ENCODE measurements around the gene RFX3. TPM values are rescaled to one million over a fixed set of nuclear protein-coding genes. Genes with fewer than 3 reads are reported as not detected.

RFX3 gene
- total RNA-seq, 1 donor from 2014 or later: 1.6 TPM

- DNase-seq (ENCODE audit: low read depth) (no peak), FAIRE-seq (no peak)
- no peaks in the 10 kb centered on the region for H3K27me3 ChIP-seq (ENCODE audit: control insufficient read depth, insufficient read depth, low read length)
- H3K36me3 ChIP-seq (ENCODE audit: control insufficient read depth, insufficient read depth, low read length): no peaks in the 10 kb centered on the region
- H3K4me3 ChIP-seq (ENCODE audit: low read depth, low read length): no peak overlapping the region
- no peak for TF ChIP-seq CTCF (IDR thresholded peaks at IDR 0.05; ENCODE audit: insufficient read depth, low read length, severe bottlenecking)
Measured at GRCh38 chr9:3256571-3257330, 269.1 kb downstream of the RFX3 start.

GRCh38 chr9:3251309-3251708 lies 274.5 kb downstream of the RFX3 start:
- no peak for TF ChIP-seq CTCF (IDR thresholded peaks at IDR 0.05; ENCODE audit: insufficient read depth, low read length, severe bottlenecking)
- DNase-seq (ENCODE audit: low read depth) (no peak), FAIRE-seq (no peak)
- no peaks in the 10 kb centered on the region for H3K27me3 ChIP-seq (ENCODE audit: control insufficient read depth, insufficient read depth, low read length)
- no peaks in the 10 kb centered on the region for H3K36me3 ChIP-seq (ENCODE audit: control insufficient read depth, insufficient read depth, low read length)
- no peak overlapping the region for H3K4me3 ChIP-seq (ENCODE audit: low read depth, low read length)

GRCh38 chr9:3250741-3251140 lies 275.1 kb downstream of the RFX3 start:
- Histone ChIP-seq H3K27me3 (ENCODE audit: control insufficient read depth, insufficient read depth, low read length) (no peaks in the 10 kb centered on the region), H3K4me3 (ENCODE audit: low read depth, low read length) (no peak overlapping the region), H3K36me3 (ENCODE audit: control insufficient read depth, insufficient read depth, low read length) (no peaks in the 10 kb centered on the region)
- DNase-seq (ENCODE audit: low read depth) (no peak), FAIRE-seq (no peak)
- no peak for TF ChIP-seq CTCF (IDR thresholded peaks at IDR 0.05; ENCODE audit: insufficient read depth, low read length, severe bottlenecking)

GRCh38 chr9:3247211-3247610 lies 278.6 kb downstream of the RFX3 start:
- FAIRE-seq: no peak
- H3K4me3 ChIP-seq (ENCODE audit: low read depth, low read length): no peak overlapping the region
- H3K27me3 ChIP-seq (ENCODE audit: control insufficient read depth, insufficient read depth, low read length): no peaks in the 10 kb centered on the region
- TF ChIP-seq CTCF (IDR thresholded peaks at IDR 0.05; ENCODE audit: insufficient read depth, low read length, severe bottlenecking): no peak
- no peaks in the 10 kb centered on the region for H3K36me3 ChIP-seq (ENCODE audit: control insufficient read depth, insufficient read depth, low read length)
- DNase-seq (ENCODE audit: low read depth): no peak

GRCh38 chr9:3246241-3246640 lies 279.6 kb downstream of the RFX3 start:
- no peak for TF ChIP-seq CTCF (IDR thresholded peaks at IDR 0.05; ENCODE audit: insufficient read depth, low read length, severe bottlenecking)
- Histone ChIP-seq H3K36me3 (ENCODE audit: control insufficient read depth, insufficient read depth, low read length) (no peaks in the 10 kb centered on the region), H3K4me3 (ENCODE audit: low read depth, low read length) (no peak overlapping the region), H3K27me3 (ENCODE audit: control insufficient read depth, insufficient read depth, low read length) (no peaks in the 10 kb centered on the region)
- FAIRE-seq (no peak), DNase-seq (ENCODE audit: low read depth) (no peak)

Measured in bronchial epithelial cell (primary cell).